Endodermal cell (in vitro differentiated cells): ENCODE measurements around the gene SLC1A7. TPM values are rescaled to one million over a fixed set of nuclear protein-coding genes. Genes with fewer than 3 reads are reported as not detected.

Experiments used
- DNase-seq: peaks from one replicate; pipeline ENCODE4 v3.0.0-alpha.2; 2017
- H3K27ac ChIP-seq: 2 replicates; pipeline ENCODE4 v1.5.1; 2013; ENCODE audit warnings: mild to moderate bottlenecking, low read depth, low read length, moderate library complexity
- H3K27me3 ChIP-seq: 2 replicates; pipeline ENCODE4 v1.6.1; 2013; ENCODE audit warnings: mild to moderate bottlenecking, low read length, moderate library complexity; ENCODE audit not compliant: insufficient read depth, control insufficient read depth, poor library complexity, severe bottlenecking
- H3K36me3 ChIP-seq: 2 replicates; pipeline ENCODE4 v1.7.0; 2013; ENCODE audit warnings: mild to moderate bottlenecking, low read length, moderate library complexity; ENCODE audit not compliant: control insufficient read depth, insufficient read depth
- H3K4me1 ChIP-seq: one replicate; pipeline ENCODE4 v1.7.0; 2013; ENCODE audit warnings: low read length; ENCODE audit not compliant: control insufficient read depth, insufficient read depth
- H3K4me3 ChIP-seq: 2 replicates; pipeline ENCODE4 v1.5.1; 2013; ENCODE audit warnings: mild to moderate bottlenecking, low read length, moderate library complexity
- H3K9ac ChIP-seq: 2 replicates; pipeline ENCODE4 v1.6.1; 2013; ENCODE audit warnings: mild to moderate bottlenecking, low read length, moderate library complexity; ENCODE audit not compliant: poor library complexity, severe bottlenecking; ENCODE audit errors: extremely low read depth
- H3K9me3 ChIP-seq: 2 replicates; pipeline ENCODE4 v1.6.1; 2013; ENCODE audit warnings: mild to moderate bottlenecking, low read length, moderate library complexity; ENCODE audit not compliant: control insufficient read depth
- H3K27ac Mint-ChIP-seq: 2 replicates; pipeline ENCODE4 v1.8.0; 2020; ENCODE audit warnings: mixed read lengths
- H3K27me3 Mint-ChIP-seq: 2 replicates; pipeline ENCODE4 v1.8.0; 2021; ENCODE audit warnings: mild to moderate bottlenecking, mixed read lengths; ENCODE audit not compliant: insufficient read depth
- H3K36me3 Mint-ChIP-seq: 2 replicates; pipeline ENCODE4 v1.8.0; 2020; ENCODE audit warnings: low read depth, mixed read lengths
- H3K4me1 Mint-ChIP-seq: 2 replicates; pipeline ENCODE4 v1.8.0; 2020; ENCODE audit warnings: mixed read lengths
- H3K4me3 Mint-ChIP-seq: 2 replicates; pipeline ENCODE4 v1.8.0; 2020; ENCODE audit warnings: mild to moderate bottlenecking, moderate library complexity, mixed read lengths
- H3K9me3 Mint-ChIP-seq: 2 replicates; pipeline ENCODE4 v1.8.0; 2020; ENCODE audit warnings: mild to moderate bottlenecking, mixed read lengths
- CTCF ChIP-seq: fragments of 200-600 bp; sonication (generic); conservative IDR thresholded peaks from 2 replicates; pipeline ENCODE4 v1.5.0; 2021; ENCODE audit warnings: antibody characterized with exemption, mild to moderate bottlenecking
- WGBS, 2 experiments: methylation state at CpG; one replicate each; pipeline versions ENCODE4 v1.1.5 to v1.1.7; 2013; ENCODE audit warnings: missing lambda C conversion rate in 2 of 2, mixed read lengths in 1 of 2; ENCODE audit not compliant: insufficient coverage in 1 of 2, insufficient read length in 1 of 2; 5-methylcytosine and 5-hydroxymethylcytosine counted together
- total RNA-seq, 2 donors: library from RNA; stranded (reverse); fragmentation: NEBNext Ultra II Directional in 1 of 2; extraction: Animal tissue kit (Norgen Biotek cat#: 25700) in 1 of 2; gene quantifications; 2 replicates in 1 of 2; 3 replicates in 1 of 2; pipeline ENCODE4 v1.2.1, GENCODE V29; 2021

SLC1A7 gene
- total RNA-seq, 2 donors from 2014 or later = 1.7 to 2.3 TPM

GRCh38 chr1:53074313-53075154 is 67.9 kb downstream of the SLC1A7 start:
- Histone ChIP-seq H3K27ac (no peak overlapping the region), H3K4me3 (no peak overlapping the region), H3K9ac (no peak overlapping the region), H3K9me3 (no peaks in the 10 kb centered on the region), H3K4me1 (no peaks in the 10 kb centered on the region), H3K27me3 (peaks cover 6% of the 10 kb centered on the region), H3K36me3 (no peaks in the 10 kb centered on the region)
- H3K27ac Mint-ChIP-seq = no peak overlapping the region
- peak; percentile 30 for DNase-seq
- TF ChIP-seq CTCF = no peak
- no peaks in the 10 kb centered on the region for H3K36me3 Mint-ChIP-seq
- no peaks in the 10 kb centered on the region for H3K9me3 Mint-ChIP-seq
- 88 to 90% methylated on average over 1 to 8 of the region's 8 CpGs for WGBS, 2 experiments
- peaks cover 16% of the 10 kb centered on the region for H3K27me3 Mint-ChIP-seq
- no peaks in the 10 kb centered on the region for H3K4me1 Mint-ChIP-seq
- H3K4me3 Mint-ChIP-seq = no peak overlapping the region

DNA sequence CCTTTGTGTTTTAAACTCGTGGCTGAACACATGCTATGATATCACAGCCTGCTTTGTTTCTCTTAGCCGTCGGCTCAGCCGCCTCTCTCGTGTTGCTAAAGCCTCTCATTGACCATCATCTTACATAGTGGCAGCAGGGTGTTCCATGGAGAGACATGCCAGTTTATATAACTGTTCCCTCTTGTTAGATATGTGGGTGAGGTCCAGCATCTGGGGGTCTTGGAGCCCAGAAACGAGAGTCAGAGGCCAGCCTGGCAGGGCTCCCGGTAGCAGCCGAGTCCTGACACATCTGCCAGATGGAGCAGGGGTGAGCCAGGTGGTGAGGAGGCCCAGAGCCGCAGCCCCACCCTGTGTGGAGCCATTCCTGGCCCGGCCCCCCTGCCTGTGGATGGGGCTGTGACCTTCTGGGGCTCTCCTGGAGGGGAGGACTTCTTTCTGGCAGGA is 68.5 kb downstream of the SLC1A7 start:
- Histone ChIP-seq H3K27me3 (peaks cover 6% of the 10 kb centered on the region), H3K9me3 (no peaks in the 10 kb centered on the region), H3K4me1 (no peaks in the 10 kb centered on the region), H3K36me3 (no peaks in the 10 kb centered on the region), H3K4me3 (no peak overlapping the region), H3K27ac (no peak overlapping the region), H3K9ac (no peak overlapping the region)
- no peak for TF ChIP-seq CTCF
- Mint-ChIP-seq H3K4me3 (no peak overlapping the region), H3K4me1 (no peaks in the 10 kb centered on the region), H3K9me3 (no peaks in the 10 kb centered on the region), H3K27me3 (peaks cover 11% of the 10 kb centered on the region), H3K36me3 (no peaks in the 10 kb centered on the region), H3K27ac (no peak overlapping the region)
- DNase-seq = peak; percentile 35
- WGBS, 2 experiments = 94 to 100% methylated on average over 4 to 10 of the region's 10 CpGs

DNA sequence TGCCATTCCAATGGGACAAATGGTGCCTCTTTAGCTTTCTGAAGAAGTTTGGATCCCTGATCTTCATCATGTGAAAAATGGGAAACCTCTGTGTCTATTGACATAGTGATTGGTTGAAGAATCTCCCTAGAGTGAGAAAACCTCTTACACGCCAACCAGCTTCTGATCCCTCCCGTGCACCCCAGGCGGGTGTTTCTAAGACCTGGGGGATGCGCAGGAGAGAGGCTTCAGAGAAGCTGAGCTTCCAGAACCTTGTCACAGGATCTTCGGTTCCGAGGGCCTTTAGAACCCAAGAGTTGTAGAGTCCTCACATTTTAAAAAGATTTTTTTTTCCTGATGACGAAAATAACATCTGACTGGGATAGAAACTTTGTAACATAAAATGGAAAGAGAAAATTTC is 69.2 kb downstream of the SLC1A7 start:
- no peak for TF ChIP-seq CTCF
- Histone ChIP-seq H3K4me1 (peaks cover 2% of the 10 kb centered on the region), H3K4me3 (no peak overlapping the region), H3K9ac (no peak overlapping the region), H3K27me3 (peaks cover 6% of the 10 kb centered on the region), H3K9me3 (no peaks in the 10 kb centered on the region), H3K27ac (no peak overlapping the region), H3K36me3 (no peaks in the 10 kb centered on the region)
- Mint-ChIP-seq H3K36me3 (no peaks in the 10 kb centered on the region), H3K27me3 (peaks cover 11% of the 10 kb centered on the region), H3K9me3 (no peaks in the 10 kb centered on the region), H3K4me1 (no peaks in the 10 kb centered on the region), H3K27ac (no peak overlapping the region), H3K4me3 (no peak overlapping the region)
- 94 to 97% methylated on average over 6 to 7 of the region's 7 CpGs for WGBS, 2 experiments
- peak; percentile 12 for DNase-seq
